HG02610 (cell line): ENCODE measurements around the gene CNTFR.

Experiments used
- ATAC-seq: cut with Tn5 transposase; IDR thresholded peaks from one replicate; pipeline ENCODE4 v1.9.1; 2021; ENCODE audit warnings: mild to moderate bottlenecking, moderate library complexity; ENCODE audit not compliant: unreplicated experiment

CNTFR gene

GRCh38 chr9:34508951-34509350 is 80.6 kb downstream of the CNTFR start:
- no peak for ATAC-seq

DNA sequence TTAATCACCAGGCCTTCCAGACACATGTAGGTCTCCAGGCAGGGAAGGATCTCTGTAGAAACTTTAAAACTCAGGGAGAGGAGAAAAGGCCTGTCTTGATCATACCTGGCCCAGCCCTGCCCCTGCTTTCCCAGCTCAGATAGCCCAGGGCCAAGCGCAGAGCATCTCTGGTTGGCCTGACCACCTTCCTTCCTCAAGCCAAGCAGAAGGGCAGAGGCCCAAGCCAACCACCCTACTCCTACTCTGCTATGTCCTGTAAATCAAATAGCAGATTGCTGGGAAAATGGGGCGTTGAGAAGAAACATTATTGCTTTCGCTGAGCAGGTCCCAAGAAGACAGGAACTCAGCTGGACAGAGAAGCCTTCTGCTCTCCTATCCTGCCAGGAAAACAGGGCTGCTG is 81.1 kb downstream of the CNTFR start:
- ATAC-seq = no peak

DNA sequence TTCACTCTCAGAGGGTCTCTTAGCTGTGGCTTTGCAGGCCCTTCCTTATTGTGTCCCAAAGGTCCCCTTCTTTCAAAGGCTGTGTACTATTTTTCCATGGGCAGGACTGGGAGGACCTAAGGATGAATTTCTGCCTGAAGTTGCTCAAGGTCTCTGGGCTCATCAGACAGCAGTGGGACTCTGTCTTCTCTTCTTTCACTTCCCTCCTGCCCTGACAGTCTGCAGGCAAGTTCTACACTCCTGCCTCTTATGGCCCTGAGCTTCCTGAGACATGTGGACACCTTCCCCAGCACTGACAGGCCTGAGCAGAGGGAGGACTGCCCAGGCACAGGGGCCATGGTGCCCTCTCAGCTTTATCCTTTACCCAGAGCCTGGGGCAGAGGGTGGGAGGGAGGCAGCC is 81.6 kb downstream of the CNTFR start:
- ATAC-seq = no peak

- no peak for ATAC-seq
These were observed 82.0 kb downstream of the CNTFR start for GRCh38 chr9:34507556-34507955.

DNA sequence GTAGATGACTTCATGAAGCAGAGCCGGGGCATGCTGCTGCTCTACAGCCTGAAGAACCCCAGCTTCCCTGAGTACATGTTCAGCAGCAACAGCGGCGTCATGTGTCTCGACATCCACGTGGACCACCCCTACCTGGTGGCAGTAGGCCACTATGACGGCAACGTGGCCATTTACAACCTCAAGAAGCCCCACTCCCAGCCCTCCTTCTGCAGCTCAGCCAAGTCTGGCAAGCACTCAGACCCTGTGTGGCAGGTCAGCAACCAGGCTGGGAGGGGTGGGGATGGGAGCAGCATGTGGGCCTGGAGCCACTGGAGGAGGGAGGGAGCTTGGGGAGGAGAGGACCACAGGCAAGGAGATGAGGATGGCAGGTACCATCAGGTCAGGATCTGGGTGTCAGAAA is 82.9 kb downstream of the CNTFR start:
- ATAC-seq = no peak

DNA sequence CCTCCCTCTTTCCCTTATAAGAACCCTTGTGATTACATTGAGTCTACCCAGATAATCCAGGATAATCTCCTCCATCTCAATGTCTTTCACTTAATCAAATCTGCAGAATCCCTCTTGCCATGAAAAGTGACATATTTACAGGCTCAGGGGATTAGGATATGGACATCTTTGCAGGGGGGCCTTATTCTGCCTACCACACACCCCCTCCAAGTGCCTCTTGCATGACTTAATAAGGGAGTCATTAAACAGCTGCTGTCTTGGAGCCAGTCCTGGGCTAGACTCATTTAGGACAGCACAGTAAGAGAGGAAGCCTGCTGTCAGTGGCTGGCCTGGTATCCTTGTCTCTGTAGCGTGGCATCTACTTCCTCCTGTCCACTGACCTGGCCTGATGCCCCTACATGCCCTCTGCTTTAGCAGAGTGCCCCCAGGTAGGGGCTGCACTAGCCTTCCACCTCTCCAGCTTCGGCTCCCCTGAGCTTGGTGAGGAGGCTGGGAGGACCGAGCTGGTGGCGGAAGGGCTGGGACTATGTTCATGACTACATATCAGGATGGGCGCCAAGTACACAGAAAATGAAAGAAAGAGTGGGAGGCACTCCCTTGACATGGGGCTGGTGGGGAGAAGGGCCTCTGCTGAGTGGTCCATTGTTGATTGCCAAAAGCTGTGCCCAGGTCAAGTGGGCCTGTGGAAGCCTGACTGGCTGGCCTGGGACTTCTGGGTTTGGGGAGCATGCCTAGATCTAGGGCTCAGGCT is 84.0 kb downstream of the CNTFR start:
- ATAC-seq = no peak

GRCh38 chr9:34503406-34503805 is 86.1 kb downstream of the CNTFR start:
- no peak for ATAC-seq

- no peak for ATAC-seq
These were observed 86.6 kb downstream of the CNTFR start for GRCh38 chr9:34502891-34503290.

- ATAC-seq = no peak
These were observed 87.1 kb downstream of the CNTFR start for GRCh38 chr9:34502471-34502870.

DNA sequence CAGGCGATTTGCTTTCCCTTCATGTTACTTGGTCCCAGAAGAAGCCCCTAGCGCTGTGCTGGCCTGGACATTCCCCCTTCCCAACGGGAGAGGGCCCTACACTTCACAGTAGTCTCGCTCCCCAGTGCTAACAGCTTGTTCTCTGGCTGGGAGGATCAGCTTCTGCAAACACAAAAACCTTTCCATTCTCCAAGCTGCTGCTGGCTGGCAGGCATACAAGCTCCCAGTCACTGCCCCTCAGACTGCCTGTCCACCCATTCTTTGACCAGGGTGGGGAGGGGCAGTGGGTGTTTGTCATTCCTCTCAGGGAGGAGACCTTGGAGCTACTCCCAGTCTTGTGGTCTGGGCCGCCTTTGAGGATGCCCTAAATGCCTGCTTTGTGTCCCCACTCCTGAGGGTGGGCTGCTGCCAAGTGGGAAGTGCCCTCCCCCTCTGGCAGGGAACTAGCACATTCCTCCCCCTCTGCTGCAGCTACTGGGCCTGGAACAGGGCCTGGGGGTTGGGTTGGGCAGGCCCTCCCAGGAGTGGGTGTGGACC is 87.6 kb downstream of the CNTFR start:
- no peak for ATAC-seq
